ENCODE measurements around the gene HOPX.

GRCh38 chr4:56654238-56654632 is 26.9 kb downstream of the HOPX start:
- TF ChIP-seq CTCF (IDR thresholded peaks at IDR 0.05) (no peak), USF1 (CRISPR knock-in tag; IDR thresholded peaks at IDR 0.05) (no peak), TP53 (CRISPR knock-in tag; IDR thresholded peaks at IDR 0.05) (no peak), ZNF317 (CRISPR knock-in tag; IDR thresholded peaks at IDR 0.05; ENCODE audit: borderline replicate concordance, low read depth) (no peak), CREB1 (CRISPR knock-in tag; IDR thresholded peaks at IDR 0.05) (no peak)

Measured in WTC11 (cell line).